NOMO-1 treated with dmso at 0.1 percent for 144 hours (cell line): Measurements from ENCODE around the gene LOXHD1.

ENCODE experiments used
- DNase-seq: peaks from one replicate; lab custom pipeline; 2025; ENCODE audit not compliant: unreplicated experiment; lab: John Stamatoyannopoulos, UW

The LOXHD1 gene

DNA sequence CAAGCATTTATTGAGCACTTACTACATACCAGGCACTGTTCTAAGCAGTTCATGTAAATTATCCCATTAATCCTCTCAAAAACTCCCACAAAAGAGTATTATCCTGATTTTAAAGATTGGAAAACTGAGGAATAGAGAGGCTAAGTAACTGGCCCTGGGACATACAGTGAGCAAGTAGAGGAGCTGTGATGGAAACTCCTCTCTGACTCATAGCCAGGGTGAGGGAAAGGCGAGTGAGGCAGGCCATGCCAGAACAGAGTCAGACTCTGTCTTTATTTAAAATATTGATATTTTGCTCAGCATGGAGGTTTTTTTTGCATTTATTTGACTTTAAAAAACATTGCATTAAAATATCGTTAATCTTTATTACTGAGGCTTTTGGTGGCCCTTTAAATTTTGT, 208.0 kb downstream of the LOXHD1 start:
- no peak for DNase-seq

DNA sequence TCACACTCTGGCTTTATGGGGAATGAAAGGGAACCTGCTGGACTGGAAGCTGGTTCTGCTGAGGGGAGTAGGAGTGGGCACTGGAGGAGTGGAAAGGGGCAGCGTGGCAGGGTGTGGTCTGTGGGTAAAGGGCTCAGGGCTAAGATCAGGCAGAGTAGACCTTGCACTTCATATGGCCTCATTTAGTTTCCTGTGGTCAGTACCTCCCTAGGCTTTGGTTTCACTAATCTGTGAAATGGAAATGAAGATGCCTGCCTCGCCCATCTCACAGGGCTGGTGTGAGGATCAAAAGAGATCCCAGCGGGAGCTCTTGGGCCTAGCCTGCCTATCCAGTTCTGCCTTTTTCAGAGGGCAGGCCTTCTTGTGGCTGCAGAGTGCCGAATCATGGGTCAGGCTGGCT, 208.7 kb downstream of the LOXHD1 start:
- no peak for DNase-seq

DNA sequence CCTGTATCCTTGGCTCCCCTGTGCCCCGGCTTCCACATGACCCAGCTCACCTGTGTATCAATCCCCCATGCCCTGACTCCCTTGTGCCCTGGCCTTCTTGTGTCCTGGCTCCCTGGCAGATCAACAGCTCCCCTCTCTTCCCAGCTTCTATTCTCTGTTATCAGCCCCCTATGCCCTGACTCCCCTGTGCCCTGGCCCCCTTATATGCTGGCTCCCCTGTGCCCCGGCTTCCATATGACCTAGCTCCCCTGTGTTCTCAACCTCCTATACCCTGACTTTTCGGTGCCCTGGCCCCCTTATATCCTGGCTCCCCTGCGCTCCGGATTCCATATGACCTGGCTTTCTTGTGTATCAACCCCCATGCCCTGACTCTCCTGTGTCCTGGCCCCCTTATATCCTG, 209.2 kb downstream of the LOXHD1 start:
- no peak for DNase-seq

DNA sequence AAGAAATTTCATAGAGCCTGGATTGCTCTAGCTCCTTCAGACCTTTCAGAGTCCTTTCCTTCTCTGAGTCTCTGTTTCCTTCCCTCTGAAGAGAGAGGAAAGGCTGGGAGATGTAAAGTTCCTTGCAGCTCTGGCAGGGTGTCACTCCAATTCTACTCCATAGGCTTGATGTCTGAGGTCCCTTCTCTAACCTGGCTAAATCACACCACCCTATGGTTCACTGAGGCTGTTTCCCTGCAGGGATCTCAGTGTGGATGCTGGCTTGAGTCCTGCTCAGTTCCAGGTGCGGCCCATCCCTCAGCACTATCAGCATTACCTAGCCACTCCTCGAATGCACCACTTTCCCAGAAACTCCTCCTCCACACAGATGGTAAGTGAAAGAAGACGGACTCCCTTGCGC, 209.7 kb downstream of the LOXHD1 start:
- DNase-seq: no peak

DNA sequence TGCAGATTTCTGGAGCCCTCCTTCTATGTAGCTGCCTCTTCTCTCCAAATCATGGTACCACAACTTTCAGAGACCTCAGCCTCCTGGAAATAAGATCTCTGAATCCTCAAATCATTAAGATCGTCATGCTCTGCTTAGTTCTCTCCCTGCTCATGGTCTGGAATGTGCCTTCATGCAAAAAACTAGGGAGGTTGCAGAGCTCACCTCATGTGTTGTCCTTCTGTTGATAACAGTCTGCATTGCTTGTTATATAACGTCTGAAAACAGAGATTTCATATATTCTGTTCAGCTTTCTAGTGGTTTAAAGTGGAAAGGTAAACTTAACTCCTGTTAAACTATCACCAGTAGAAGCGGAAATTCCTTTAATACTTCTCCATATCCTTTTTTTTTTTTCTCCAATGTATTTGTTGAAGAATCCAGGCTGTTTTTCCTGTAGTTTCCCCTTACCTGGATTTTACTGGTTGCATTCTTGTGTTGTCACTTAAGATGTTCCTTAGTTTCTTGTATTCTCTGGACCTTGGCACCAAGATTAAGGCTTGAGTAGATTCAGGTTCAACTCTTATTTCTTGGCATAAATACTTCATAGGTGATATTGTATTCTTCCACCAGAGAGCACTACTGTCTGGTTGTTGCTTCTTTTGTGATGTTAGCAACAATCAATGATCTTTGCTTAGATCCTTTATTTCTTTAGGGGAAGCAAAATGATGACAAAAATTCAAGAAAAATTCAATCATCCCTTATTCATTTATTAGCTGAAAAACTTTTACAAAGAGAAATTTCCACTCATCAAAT, 211.3 kb downstream of the LOXHD1 start:
- no peak for DNase-seq

DNA sequence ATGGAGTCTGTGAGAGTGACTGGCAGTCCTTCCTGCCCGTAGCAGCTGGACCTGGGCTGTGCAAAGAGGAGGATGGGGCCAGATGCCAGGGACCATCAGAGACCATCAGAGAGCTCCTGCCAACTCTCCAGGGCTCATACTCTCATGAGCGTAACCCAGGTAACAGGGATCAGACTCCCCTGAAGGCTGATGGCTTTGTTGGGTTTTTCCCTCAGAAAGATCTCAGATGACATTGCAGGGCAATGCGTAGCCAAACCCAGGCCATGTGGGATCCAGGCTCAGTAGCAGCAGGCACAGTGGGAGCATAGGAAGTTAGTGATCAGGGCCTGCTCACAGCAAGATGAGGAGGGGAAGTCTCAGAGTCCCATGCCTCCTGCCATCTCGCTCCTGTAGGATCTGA, 218.0 kb downstream of the LOXHD1 start:
- no peak for DNase-seq

DNA sequence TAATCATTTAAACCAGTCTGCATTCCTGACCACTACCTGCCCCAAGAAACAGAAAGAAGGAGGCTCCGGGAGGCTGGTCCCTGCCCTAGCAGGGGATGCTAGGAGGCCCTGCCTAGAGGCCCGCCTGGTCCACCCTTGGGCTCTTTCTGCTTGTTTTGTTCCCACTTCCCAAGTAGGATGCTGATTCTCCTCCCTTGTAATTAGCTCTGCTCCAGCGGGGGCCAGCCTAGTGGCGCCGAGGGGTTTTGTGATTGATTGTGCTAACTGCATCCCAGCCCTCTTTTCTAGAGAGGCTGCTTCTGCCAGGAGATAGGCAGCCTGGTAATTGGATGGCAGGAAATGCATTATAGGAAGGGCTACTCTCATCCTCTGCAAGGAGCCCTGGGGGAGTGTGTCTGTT, 220.0 kb downstream of the LOXHD1 start:
- DNase-seq: no peak

DNA sequence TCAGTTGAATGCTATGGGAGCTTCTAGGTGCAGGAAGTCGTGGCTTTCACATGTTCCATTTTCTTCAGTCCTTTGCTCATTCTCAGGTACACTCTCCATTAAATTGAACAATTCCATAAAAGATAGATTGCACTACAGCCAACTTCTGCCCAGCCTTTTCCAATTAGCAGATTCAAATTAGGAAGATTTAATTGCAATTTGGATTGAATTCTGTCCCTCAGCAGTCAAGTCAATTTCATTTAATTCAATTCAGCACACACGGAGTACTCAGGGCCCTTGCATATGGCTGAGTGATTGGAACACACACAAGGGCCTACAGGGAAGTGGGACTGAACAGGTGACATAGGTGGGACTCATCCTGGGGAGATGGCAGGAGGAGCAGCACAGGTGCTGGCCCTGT, 220.4 kb downstream of the LOXHD1 start:
- DNase-seq: no peak

DNA sequence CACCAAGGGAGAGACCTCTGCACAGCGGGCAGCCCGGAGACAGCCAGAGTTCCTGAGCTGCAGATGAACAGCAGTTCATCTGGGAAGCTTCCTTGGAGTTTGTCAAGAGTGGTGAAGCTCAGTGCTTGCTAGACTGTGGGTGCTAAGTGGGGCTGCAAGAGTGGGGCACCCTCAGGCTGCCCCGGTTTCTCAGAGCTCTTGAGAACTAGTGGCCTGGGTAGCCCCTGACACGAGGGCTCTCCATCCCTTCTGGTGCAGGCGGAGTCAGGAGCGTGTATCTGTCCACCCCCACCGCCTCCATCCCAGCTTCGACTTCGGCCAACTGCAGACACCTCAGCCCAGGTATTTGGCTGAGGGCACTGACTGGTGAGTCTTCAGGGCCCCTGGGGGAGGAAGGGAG, 222.0 kb downstream of the LOXHD1 start:
- DNase-seq: no peak

DNA sequence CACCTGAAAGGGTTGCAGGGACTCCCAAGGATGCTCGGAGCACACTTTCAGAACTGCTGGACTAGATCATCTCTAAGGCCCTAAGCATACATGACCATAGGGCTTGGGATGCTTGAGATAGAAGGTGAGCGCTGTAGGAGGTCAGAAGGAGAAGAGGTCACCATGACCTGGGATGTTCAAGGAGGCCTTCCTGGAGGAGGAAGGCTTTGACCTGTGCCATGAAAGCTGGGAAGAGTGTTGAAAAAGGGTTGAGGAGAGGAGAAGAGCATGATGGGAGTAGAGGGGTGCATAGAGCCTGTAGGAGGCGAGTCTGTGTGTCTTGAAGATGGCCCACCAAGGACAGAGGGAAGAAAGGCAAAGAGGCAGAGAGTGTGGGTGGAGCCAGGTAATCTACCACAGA, 222.4 kb downstream of the LOXHD1 start:
- DNase-seq: no peak

DNA sequence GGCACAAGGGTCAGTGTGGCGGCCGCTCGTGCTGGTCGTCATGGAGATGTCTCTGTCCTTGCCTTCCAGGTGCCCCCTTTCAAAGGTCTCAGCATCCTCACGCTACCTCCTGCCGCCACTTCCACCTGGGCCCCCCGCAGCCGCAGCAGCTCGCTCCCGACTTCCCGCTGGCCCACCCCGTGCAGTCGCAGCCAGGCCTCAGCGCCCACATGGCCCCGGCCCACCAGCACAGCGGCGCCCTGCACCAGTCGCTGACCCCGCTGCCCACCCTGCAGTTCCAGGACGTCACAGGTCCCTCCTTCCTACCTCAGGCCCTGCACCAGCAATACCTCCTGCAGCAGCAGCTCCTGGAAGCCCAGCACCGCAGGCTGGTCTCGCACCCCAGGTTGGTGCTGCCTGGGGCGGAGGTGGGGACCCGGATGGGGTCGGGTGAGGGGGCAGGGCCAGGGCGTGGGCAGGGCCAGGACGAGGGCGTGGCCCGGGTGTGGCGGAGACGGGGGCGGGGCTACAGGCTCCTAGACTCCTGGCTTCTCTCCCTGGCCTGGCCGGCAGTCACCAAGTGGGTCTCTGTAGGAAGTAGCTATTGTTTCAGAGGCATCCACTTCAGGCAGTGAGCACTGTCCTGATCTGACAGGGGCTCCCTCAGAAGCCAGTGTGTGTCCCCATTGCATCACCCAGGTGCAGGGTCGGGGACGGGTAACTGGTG, 223.7 kb downstream of the LOXHD1 start:
- DNase-seq: no peak

DNA sequence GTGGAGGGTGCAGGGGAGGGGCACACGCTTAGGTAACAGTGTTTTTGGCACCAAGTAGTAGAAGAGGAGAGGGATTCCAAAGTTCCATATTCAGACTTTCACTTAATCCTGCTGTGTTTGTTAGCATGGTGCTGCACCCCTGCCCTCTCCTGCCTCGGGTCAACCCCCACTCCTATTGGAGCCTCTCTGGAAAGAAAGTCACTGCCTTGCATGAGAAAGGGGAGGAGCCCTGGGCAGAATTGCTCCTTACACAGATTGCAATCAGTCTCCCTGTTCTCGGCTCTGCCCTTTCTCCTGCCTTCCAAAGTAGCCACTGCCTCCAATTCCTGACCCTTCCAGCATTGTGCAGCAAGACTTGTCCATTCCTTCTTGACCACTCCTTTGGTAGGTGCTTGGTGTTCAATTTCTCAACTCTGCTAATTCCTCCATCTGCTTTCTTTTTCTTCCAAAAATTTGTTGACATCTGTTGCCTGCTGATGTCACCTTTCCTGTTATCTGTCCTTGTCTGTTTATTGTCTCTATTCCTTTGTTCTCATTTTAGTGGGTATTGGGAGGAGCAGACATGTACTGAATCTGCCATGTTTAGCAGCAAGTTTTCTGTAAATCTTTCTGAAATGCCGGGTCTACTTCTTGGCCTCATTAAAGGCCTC, 225.4 kb downstream of the LOXHD1 start:
- no peak for DNase-seq

DNA sequence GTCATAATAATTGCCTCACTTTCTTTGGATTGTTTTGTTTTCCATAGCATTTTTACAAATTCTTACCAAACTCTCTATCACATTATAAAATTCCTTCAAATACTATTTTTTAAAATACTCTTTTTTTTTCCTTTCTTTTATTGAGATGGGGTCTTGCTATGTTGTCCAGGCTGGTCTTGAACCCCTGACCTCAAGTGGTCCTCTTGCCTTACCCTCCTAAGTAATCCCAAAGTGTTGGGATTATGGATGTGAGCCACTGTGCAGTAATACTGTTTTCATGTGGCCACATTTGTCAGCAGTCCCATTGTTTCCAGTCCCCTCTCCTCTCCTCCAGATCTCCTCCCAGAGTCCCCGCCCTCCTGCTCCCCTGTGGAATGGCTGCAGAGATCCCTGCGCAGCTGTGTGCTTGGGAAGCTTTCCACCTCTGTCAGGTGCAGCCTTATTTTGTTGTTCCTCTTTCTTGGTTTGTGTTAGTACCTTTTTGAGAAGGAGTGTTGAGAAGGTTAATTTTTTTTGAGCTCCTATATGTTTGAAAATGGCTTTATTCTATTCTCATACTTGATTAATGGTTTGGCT, 227.3 kb downstream of the LOXHD1 start:
- no peak for DNase-seq

DNA sequence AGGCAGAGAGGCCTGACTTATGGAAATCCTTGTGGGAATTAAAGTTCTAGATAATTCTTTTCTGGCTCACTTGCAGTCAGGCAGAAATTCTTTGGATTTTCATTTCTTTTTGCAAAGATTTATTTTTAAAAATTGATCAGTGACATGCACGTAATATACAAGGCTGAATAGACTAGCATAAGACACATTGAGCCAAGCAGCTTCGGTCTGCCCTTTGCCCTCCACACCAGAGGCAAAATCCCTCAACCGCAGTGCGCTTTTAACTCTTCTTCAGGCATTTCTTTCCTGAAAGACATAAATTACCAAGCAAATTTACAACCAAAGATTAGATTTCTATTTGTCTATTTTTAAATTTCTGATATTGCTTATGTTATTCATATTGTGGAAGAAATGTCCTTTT, 227.9 kb downstream of the LOXHD1 start:
- no peak for DNase-seq

DNA sequence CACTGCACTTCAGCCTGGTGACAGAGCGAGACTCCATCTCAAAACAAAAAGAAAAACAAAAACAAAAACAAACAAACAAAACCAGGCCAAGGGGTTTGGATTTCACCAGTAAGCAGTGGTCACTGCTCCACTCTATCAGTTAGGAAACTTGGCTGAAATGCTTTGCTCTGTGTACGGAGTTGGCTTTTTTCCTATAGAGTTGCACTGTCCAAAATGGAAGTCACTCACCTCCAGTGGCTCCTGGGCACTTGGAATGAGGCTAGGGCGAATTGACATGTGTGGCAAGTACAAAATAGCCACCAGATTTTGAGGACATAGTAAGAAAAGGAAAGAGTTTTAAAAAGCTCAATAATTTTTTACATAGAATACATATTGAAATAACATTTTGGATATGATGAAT, 228.7 kb downstream of the LOXHD1 start:
- no peak for DNase-seq

DNA sequence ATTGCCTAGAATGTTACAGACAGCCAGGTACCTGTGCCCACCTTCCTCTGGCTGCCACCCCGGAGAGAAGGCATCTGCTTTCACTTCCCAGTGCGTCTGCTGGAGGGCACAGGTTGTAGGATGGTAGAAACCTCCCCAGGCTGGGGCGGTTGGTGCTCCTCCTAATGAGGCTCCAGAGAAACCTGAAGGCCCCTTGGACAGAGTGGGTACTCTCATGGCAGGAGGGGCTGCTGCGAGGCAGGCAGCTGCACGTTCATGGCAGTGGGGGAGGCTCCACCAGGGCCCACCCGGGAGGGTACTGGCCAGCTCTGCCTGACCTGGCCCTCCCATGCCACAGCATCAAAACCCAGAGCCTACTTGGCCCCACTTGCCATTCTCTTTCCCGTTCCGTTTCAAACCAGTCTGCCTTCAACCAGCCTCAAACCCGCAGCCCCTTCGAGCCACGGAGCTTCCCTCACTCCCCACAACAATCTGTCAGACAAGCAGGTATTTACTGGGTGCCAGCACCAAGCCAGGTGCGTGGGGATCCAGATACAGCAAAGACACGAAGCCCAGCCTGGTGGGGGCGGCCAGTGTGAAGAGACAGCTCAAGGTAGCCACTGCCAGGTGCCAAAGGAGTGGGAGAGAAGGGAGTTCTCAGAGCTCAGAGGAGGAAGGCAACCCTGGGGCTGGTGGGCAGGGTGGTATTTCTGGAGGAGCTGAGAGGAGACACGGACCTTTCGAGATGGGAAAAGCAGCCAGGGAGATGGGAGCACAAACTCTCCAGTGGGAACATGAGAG, 229.6 kb downstream of the LOXHD1 start:
- DNase-seq: no peak
